ENCODE results near the gene CTNND2. TPM values are rescaled to one million over a fixed set of nuclear protein-coding genes. Genes with fewer than 3 reads are reported as not detected.
"Not testable (repeated sequence)": the region's sequence is repeated elsewhere in the genome, so short reads cannot be mapped to it uniquely, and the experiment has no call there.

CTNND2 gene
- total RNA-seq, 1 donor from 2014 or later: not detected

- no peaks in the 10 kb centered on the region for H3K27me3 Mint-ChIP-seq (ENCODE audit: low read depth)
- DNase-seq (ENCODE audit: low spot score): no peak
- H3K36me3 Mint-ChIP-seq (ENCODE audit: low read depth): no peaks in the 10 kb centered on the region
- intact Hi-C loops (cut with micrococcal nuclease): no loop called here
- H3K4me3 Mint-ChIP-seq (ENCODE audit: low read depth): no peak overlapping the region
- no peak overlapping the region for H3K27ac Mint-ChIP-seq
- no peaks in the 10 kb centered on the region for H3K9me3 Mint-ChIP-seq
- no peaks in the 10 kb centered on the region for H3K4me1 Mint-ChIP-seq (ENCODE audit: low read depth)
These were observed 832.2 kb downstream of the CTNND2 start for GRCh38 chr5:11072076-11072475.

GRCh38 chr5:11069041-11069440 lies 835.2 kb downstream of the CTNND2 start:
- no peak overlapping the region for H3K27ac Mint-ChIP-seq
- no peak for DNase-seq (ENCODE audit: low spot score)
- no peaks in the 10 kb centered on the region for H3K9me3 Mint-ChIP-seq
- H3K4me3 Mint-ChIP-seq (ENCODE audit: low read depth): no peak overlapping the region
- no peaks in the 10 kb centered on the region for H3K4me1 Mint-ChIP-seq (ENCODE audit: low read depth)
- no peaks in the 10 kb centered on the region for H3K36me3 Mint-ChIP-seq (ENCODE audit: low read depth)
- intact Hi-C loops (cut with micrococcal nuclease): no loop called here
- no peaks in the 10 kb centered on the region for H3K27me3 Mint-ChIP-seq (ENCODE audit: low read depth)

GRCh38 chr5:11065723-11066122 lies 838.5 kb downstream of the CTNND2 start:
- H3K27ac Mint-ChIP-seq; H3K4me1 Mint-ChIP-seq (ENCODE audit: low read depth); DNase-seq (ENCODE audit: low spot score); intact Hi-C loops (cut with micrococcal nuclease); H3K9me3 Mint-ChIP-seq; H3K27me3 Mint-ChIP-seq (ENCODE audit: low read depth); H3K36me3 Mint-ChIP-seq (ENCODE audit: low read depth); H3K4me3 Mint-ChIP-seq (ENCODE audit: low read depth): not testable (repeated sequence)

- intact Hi-C loops (cut with micrococcal nuclease): no loop called here
- DNase-seq (ENCODE audit: low spot score): no peak
- H3K27me3 Mint-ChIP-seq (ENCODE audit: low read depth): no peaks in the 10 kb centered on the region
- H3K4me1 Mint-ChIP-seq (ENCODE audit: low read depth): no peaks in the 10 kb centered on the region
- H3K27ac Mint-ChIP-seq: no peak overlapping the region
- H3K9me3 Mint-ChIP-seq: no peaks in the 10 kb centered on the region
- no peaks in the 10 kb centered on the region for H3K36me3 Mint-ChIP-seq (ENCODE audit: low read depth)
- H3K4me3 Mint-ChIP-seq (ENCODE audit: low read depth): no peak overlapping the region
These were observed 839.3 kb downstream of the CTNND2 start for GRCh38 chr5:11064763-11065450.

GRCh38 chr5:11062397-11062796 lies 841.8 kb downstream of the CTNND2 start:
- Mint-ChIP-seq H3K27ac (no peak overlapping the region), H3K4me3 (ENCODE audit: low read depth) (no peak overlapping the region), H3K27me3 (ENCODE audit: low read depth) (no peaks in the 10 kb centered on the region), H3K36me3 (ENCODE audit: low read depth) (no peaks in the 10 kb centered on the region), H3K9me3 (no peaks in the 10 kb centered on the region), H3K4me1 (ENCODE audit: low read depth) (no peaks in the 10 kb centered on the region)
- no peak for DNase-seq (ENCODE audit: low spot score)
- intact Hi-C loops (cut with micrococcal nuclease): no loop called here

- no peak overlapping the region for H3K27ac Mint-ChIP-seq
- intact Hi-C loops (cut with micrococcal nuclease): no loop called here
- H3K4me3 Mint-ChIP-seq (ENCODE audit: low read depth): no peak overlapping the region
- H3K36me3 Mint-ChIP-seq (ENCODE audit: low read depth): no peaks in the 10 kb centered on the region
- H3K4me1 Mint-ChIP-seq (ENCODE audit: low read depth): no peaks in the 10 kb centered on the region
- no peaks in the 10 kb centered on the region for H3K9me3 Mint-ChIP-seq
- no peak for DNase-seq (ENCODE audit: low spot score)
- no peaks in the 10 kb centered on the region for H3K27me3 Mint-ChIP-seq (ENCODE audit: low read depth)
These were observed 847.7 kb downstream of the CTNND2 start for GRCh38 chr5:11056560-11056959.

- intact Hi-C loops (cut with micrococcal nuclease): no loop called here
- Mint-ChIP-seq H3K27ac (no peak overlapping the region), H3K4me3 (ENCODE audit: low read depth) (no peak overlapping the region), H3K27me3 (ENCODE audit: low read depth) (no peaks in the 10 kb centered on the region), H3K36me3 (ENCODE audit: low read depth) (no peaks in the 10 kb centered on the region), H3K9me3 (no peaks in the 10 kb centered on the region), H3K4me1 (ENCODE audit: low read depth) (no peaks in the 10 kb centered on the region)
- DNase-seq (ENCODE audit: low spot score): no peak
These were observed 850.2 kb downstream of the CTNND2 start for GRCh38 chr5:11054014-11054413.

- H3K27ac Mint-ChIP-seq: no peak overlapping the region
- no peaks in the 10 kb centered on the region for H3K9me3 Mint-ChIP-seq
- H3K4me1 Mint-ChIP-seq (ENCODE audit: low read depth): no peaks in the 10 kb centered on the region
- H3K27me3 Mint-ChIP-seq (ENCODE audit: low read depth): no peaks in the 10 kb centered on the region
- no peak for DNase-seq (ENCODE audit: low spot score)
- no peaks in the 10 kb centered on the region for H3K36me3 Mint-ChIP-seq (ENCODE audit: low read depth)
- H3K4me3 Mint-ChIP-seq (ENCODE audit: low read depth): no peak overlapping the region
- intact Hi-C loops (cut with micrococcal nuclease): no loop called here
These were observed 851.4 kb downstream of the CTNND2 start for GRCh38 chr5:11052871-11053270.

GRCh38 chr5:11050596-11051304 lies 853.5 kb downstream of the CTNND2 start:
- intact Hi-C loops (cut with micrococcal nuclease): no loop called here

GRCh38 chr5:11048760-11049159 lies 855.5 kb downstream of the CTNND2 start:
- no peaks in the 10 kb centered on the region for H3K36me3 Mint-ChIP-seq (ENCODE audit: low read depth)
- intact Hi-C loops (cut with micrococcal nuclease): no loop called here
- no peaks in the 10 kb centered on the region for H3K9me3 Mint-ChIP-seq

More at GRCh38 chr5:11050596-11051304, 853.5 kb downstream of the CTNND2 start:
- no peaks in the 10 kb centered on the region for H3K4me1 Mint-ChIP-seq (ENCODE audit: low read depth)
- H3K9me3 Mint-ChIP-seq: no peaks in the 10 kb centered on the region
- no peak overlapping the region for H3K27ac Mint-ChIP-seq
- DNase-seq (ENCODE audit: low spot score): no peak
- H3K36me3 Mint-ChIP-seq (ENCODE audit: low read depth): no peaks in the 10 kb centered on the region
- no peak overlapping the region for H3K4me3 Mint-ChIP-seq (ENCODE audit: low read depth)
- H3K27me3 Mint-ChIP-seq (ENCODE audit: low read depth): no peaks in the 10 kb centered on the region

GRCh38 chr5:11047625-11048024 lies 856.6 kb downstream of the CTNND2 start:
- Mint-ChIP-seq H3K36me3 (ENCODE audit: low read depth) (no peaks in the 10 kb centered on the region), H3K4me1 (ENCODE audit: low read depth) (no peaks in the 10 kb centered on the region), H3K27ac (no peak overlapping the region), H3K9me3 (no peaks in the 10 kb centered on the region), H3K4me3 (ENCODE audit: low read depth) (no peak overlapping the region), H3K27me3 (ENCODE audit: low read depth) (no peaks in the 10 kb centered on the region)
- intact Hi-C loops (cut with micrococcal nuclease): no loop called here
- DNase-seq (ENCODE audit: low spot score): no peak

More at GRCh38 chr5:11048760-11049159, 855.5 kb downstream of the CTNND2 start:
- no peaks in the 10 kb centered on the region for H3K27me3 Mint-ChIP-seq (ENCODE audit: low read depth)
- no peak for DNase-seq (ENCODE audit: low spot score)
- no peak overlapping the region for H3K4me3 Mint-ChIP-seq (ENCODE audit: low read depth)
- no peak overlapping the region for H3K27ac Mint-ChIP-seq
- H3K4me1 Mint-ChIP-seq (ENCODE audit: low read depth): no peaks in the 10 kb centered on the region

GRCh38 chr5:11047030-11047429 lies 857.2 kb downstream of the CTNND2 start:
- Mint-ChIP-seq H3K27ac (no peak overlapping the region), H3K4me3 (ENCODE audit: low read depth) (no peak overlapping the region), H3K27me3 (ENCODE audit: low read depth) (no peaks in the 10 kb centered on the region), H3K9me3 (no peaks in the 10 kb centered on the region), H3K4me1 (ENCODE audit: low read depth) (no peaks in the 10 kb centered on the region), H3K36me3 (ENCODE audit: low read depth) (no peaks in the 10 kb centered on the region)
- intact Hi-C loops (cut with micrococcal nuclease): no loop called here
- no peak for DNase-seq (ENCODE audit: low spot score)

- intact Hi-C loops (cut with micrococcal nuclease): no loop called here
- Mint-ChIP-seq H3K36me3 (ENCODE audit: low read depth) (no peaks in the 10 kb centered on the region), H3K9me3 (no peaks in the 10 kb centered on the region), H3K4me3 (ENCODE audit: low read depth) (no peak overlapping the region), H3K27ac (no peak overlapping the region), H3K27me3 (ENCODE audit: low read depth) (no peaks in the 10 kb centered on the region), H3K4me1 (ENCODE audit: low read depth) (no peaks in the 10 kb centered on the region)
- DNase-seq (ENCODE audit: low spot score): no peak
These were observed 858.1 kb downstream of the CTNND2 start for GRCh38 chr5:11046160-11046559.

Data from activated T-helper 2 cell treated with anti-CD3 and anti-CD28 coated beads, Interferon-gamma antibody, Interleukin-2, Interleukin-4, amounts not matched to agents 10 μg/mL and 5 μg/mL and 100 μg/mL, durations not matched to agents 14 hours and 24 hours and 36 hours (primary cell).